ENCODE results near the gene DPYSL3. TPM values are rescaled to one million over a fixed set of nuclear protein-coding genes. Genes with fewer than 3 reads are reported as not detected.

The DPYSL3 gene
- polyA plus RNA-seq, 1 of the 3 experiments (the other 2 are of a cell fraction): 123 TPM

DNA sequence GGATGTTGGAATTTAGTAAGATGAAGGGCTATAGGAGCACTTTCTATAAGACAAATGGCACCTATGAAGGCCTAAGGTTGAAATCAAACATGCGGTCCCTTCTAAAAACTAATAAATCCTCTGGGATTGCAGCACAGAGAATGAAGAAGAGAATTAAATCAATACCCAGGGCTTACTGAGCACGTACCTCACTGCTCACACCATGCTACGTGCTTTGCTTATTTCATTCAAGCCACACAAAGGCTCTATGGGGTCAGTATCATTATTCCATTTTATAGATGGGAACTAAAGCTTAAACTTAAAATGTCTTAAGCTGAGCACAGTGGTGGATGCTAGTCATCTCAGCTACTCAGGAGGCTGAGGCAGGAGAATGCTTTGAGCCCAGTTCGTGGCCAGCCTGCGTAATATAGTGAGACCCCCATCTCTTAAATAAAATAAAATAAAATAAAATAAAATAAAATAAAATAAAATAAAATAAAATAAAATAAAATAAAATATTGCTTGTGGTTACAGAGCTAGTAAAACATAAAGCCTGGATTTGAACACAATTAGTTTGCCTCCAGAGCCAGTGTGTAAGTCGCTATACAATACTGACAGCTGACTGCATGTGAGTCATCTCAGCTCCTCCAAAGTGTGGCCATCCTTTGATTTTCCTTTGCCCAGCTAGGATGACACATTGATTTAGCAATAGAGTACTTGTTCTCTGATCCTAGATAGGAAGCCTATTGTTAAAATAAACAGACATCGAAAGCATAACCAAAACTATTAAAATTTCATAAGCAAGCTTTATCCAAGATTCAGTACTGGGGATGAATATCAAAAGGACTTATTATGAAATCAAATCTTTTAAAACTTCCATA is 20.9 kb upstream of the DPYSL3 start:
- H3K27me3 ChIP-seq (ENCODE audit: insufficient read depth): no peaks in the 10 kb centered on the region
- DNase-seq: no peak
- peak overlapping the region; percentile 49 for H3K4me2 ChIP-seq
- H3K9me3 ChIP-seq: no peaks in the 10 kb centered on the region
- peaks cover 47% of the 10 kb centered on the region for H3F3A ChIP-seq (replicated peaks; ENCODE audit: insufficient read depth)
- no peak overlapping the region; a peak in 1 of 4 replicates for H3K4me3 ChIP-seq (ENCODE audit: low read depth in 2 of 2, low read length in 1 of 2)
- POLR2A ChIA-PET: no interaction called here
- WGBS (ENCODE audit: low lambda C conversion rate): 70% methylated on average over 7 of the region's 7 CpGs
- H2AFZ ChIP-seq (ENCODE audit: low read depth): no peak overlapping the region
- H4K20me1 ChIP-seq (ENCODE audit: insufficient read depth): no peaks in the 10 kb centered on the region
- H3K4me1 ChIP-seq (ENCODE audit: control insufficient read depth in 1 of 2, insufficient read depth in 2 of 2, low read depth in 1 of 2, low read length in 1 of 2): peaks cover 0 to 21% of the 10 kb centered on the region in 2 experiments
- H3K36me3 ChIP-seq (replicated peaks in 1 of 2; ENCODE audit: control insufficient read depth in 1 of 2, insufficient read depth in 2 of 2, low read length in 1 of 2): no peaks in the 10 kb centered on the region
- no peaks in the 10 kb centered on the region for H3K9me2 ChIP-seq
- CTCF ChIA-PET: interaction anchor here (1.2 kb wide), 1 partner anchor 48 kb away, joined by 3 read pairs; no protein-coding TSS in a partner anchor
- peak overlapping the region; percentile 35; the same call in 1 of the 2 replicates for H3K9ac ChIP-seq
- no peaks in the 10 kb centered on the region for H3K79me2 ChIP-seq (ENCODE audit: insufficient read depth)
- peak overlapping the region in 1 of 2 experiments; percentile 81; a peak in 2 of 4 replicates for H3K27ac ChIP-seq (ENCODE audit: low read depth in 2 of 2, low read length in 1 of 2)
- TF ChIP-seq EP300 (IDR thresholded peaks at IDR 0.05; ENCODE audit: borderline replicate concordance in 1 of 2, low read depth in 1 of 2, low read length in 1 of 2): peak in 1 of 2 experiments; percentile 46; a peak in 1 of 4 replicates
- no peak for TF ChIP-seq FOXJ3 (CRISPR knock-in tag; IDR thresholded peaks at IDR 0.05)
- TF ChIP-seq POLR2AphosphoS5 (IDR thresholded peaks at IDR 0.05; ENCODE audit: low read depth, low read length): no peak
- peak; percentile 72; the same call in 1 of the 2 replicates for TF ChIP-seq SIN3A (IDR thresholded peaks at IDR 0.05; ENCODE audit: borderline replicate concordance, low read depth, low read length)
- TF ChIP-seq, protein P1, sequence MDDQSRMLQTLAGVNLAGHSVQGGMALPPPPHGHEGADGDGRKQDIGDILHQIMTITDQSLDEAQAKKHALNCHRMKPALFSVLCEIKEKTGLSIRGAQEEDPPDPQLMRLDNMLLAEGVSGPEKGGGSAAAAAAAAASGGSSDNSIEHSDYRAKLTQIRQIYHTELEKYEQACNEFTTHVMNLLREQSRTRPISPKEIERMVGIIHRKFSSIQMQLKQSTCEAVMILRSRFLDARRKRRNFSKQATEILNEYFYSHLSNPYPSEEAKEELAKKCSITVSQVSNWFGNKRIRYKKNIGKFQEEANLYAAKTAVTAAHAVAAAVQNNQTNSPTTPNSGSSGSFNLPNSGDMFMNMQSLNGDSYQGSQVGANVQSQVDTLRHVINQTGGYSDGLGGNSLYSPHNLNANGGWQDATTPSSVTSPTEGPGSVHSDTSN (IDR thresholded peaks at IDR 0.05): peak; percentile 85
- TF ChIP-seq RXRA (IDR thresholded peaks at IDR 0.05; ENCODE audit: borderline replicate concordance, low read depth): no peak
- TF ChIP-seq, protein P2, sequence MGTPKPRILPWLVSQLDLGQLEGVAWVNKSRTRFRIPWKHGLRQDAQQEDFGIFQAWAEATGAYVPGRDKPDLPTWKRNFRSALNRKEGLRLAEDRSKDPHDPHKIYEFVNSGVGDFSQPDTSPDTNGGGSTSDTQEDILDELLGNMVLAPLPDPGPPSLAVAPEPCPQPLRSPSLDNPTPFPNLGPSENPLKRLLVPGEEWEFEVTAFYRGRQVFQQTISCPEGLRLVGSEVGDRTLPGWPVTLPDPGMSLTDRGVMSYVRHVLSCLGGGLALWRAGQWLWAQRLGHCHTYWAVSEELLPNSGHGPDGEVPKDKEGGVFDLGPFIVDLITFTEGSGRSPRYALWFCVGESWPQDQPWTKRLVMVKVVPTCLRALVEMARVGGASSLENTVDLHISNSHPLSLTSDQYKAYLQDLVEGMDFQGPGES (IDR thresholded peaks at IDR 0.05; ENCODE audit: low read depth, low read length): no peak
- TF ChIP-seq GATA2 (CRISPR knock-in tag; IDR thresholded peaks at IDR 0.05): no peak
- TF ChIP-seq FOSL2 (IDR thresholded peaks at IDR 0.05; ENCODE audit: borderline replicate concordance, low read depth): peak; percentile 89
- TF ChIP-seq YY1 (IDR thresholded peaks at IDR 0.05; ENCODE audit: low read depth): no peak
- TF ChIP-seq, protein P3, sequence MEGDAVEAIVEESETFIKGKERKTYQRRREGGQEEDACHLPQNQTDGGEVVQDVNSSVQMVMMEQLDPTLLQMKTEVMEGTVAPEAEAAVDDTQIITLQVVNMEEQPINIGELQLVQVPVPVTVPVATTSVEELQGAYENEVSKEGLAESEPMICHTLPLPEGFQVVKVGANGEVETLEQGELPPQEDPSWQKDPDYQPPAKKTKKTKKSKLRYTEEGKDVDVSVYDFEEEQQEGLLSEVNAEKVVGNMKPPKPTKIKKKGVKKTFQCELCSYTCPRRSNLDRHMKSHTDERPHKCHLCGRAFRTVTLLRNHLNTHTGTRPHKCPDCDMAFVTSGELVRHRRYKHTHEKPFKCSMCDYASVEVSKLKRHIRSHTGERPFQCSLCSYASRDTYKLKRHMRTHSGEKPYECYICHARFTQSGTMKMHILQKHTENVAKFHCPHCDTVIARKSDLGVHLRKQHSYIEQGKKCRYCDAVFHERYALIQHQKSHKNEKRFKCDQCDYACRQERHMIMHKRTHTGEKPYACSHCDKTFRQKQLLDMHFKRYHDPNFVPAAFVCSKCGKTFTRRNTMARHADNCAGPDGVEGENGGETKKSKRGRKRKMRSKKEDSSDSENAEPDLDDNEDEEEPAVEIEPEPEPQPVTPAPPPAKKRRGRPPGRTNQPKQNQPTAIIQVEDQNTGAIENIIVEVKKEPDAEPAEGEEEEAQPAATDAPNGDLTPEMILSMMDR (IDR thresholded peaks at IDR 0.05): no peak
- TF ChIP-seq, protein P4, sequence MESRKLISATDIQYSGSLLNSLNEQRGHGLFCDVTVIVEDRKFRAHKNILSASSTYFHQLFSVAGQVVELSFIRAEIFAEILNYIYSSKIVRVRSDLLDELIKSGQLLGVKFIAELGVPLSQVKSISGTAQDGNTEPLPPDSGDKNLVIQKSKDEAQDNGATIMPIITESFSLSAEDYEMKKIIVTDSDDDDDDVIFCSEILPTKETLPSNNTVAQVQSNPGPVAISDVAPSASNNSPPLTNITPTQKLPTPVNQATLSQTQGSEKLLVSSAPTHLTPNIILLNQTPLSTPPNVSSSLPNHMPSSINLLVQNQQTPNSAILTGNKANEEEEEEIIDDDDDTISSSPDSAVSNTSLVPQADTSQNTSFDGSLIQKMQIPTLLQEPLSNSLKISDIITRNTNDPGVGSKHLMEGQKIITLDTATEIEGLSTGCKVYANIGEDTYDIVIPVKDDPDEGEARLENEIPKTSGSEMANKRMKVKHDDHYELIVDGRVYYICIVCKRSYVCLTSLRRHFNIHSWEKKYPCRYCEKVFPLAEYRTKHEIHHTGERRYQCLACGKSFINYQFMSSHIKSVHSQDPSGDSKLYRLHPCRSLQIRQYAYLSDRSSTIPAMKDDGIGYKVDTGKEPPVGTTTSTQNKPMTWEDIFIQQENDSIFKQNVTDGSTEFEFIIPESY (IDR thresholded peaks at IDR 0.05; ENCODE audit: borderline replicate concordance, low read depth): no peak
- TF ChIP-seq RFX5 (IDR thresholded peaks at IDR 0.05; ENCODE audit: low read length): no peak
- TF ChIP-seq, protein P5, sequence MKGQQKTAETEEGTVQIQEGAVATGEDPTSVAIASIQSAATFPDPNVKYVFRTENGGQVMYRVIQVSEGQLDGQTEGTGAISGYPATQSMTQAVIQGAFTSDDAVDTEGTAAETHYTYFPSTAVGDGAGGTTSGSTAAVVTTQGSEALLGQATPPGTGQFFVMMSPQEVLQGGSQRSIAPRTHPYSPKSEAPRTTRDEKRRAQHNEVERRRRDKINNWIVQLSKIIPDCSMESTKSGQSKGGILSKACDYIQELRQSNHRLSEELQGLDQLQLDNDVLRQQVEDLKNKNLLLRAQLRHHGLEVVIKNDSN (IDR thresholded peaks at IDR 0.05; ENCODE audit: borderline replicate concordance, low read depth): no peak
- TF ChIP-seq RCOR1 (IDR thresholded peaks at IDR 0.05; ENCODE audit: low read length): no peak
- TF ChIP-seq NRF1 (IDR thresholded peaks at IDR 0.05; ENCODE audit: low read depth, low read length): no peak
- TF ChIP-seq GABPA (IDR thresholded peaks at IDR 0.05; ENCODE audit: low read depth): no peak
- TF ChIP-seq ELF1 (IDR thresholded peaks at IDR 0.05): no peak
- TF ChIP-seq JUND (IDR thresholded peaks at IDR 0.05): peak; percentile 88
- peak; percentile 76 for TF ChIP-seq TCF12 (IDR thresholded peaks at IDR 0.05)
- TF ChIP-seq NFIC (IDR thresholded peaks at IDR 0.05; ENCODE audit: borderline replicate concordance): peak; percentile 47
- no peak for TF ChIP-seq CHD2 (IDR thresholded peaks at IDR 0.05; ENCODE audit: low read length, partially characterized antibody)
- TF ChIP-seq, protein P6, sequence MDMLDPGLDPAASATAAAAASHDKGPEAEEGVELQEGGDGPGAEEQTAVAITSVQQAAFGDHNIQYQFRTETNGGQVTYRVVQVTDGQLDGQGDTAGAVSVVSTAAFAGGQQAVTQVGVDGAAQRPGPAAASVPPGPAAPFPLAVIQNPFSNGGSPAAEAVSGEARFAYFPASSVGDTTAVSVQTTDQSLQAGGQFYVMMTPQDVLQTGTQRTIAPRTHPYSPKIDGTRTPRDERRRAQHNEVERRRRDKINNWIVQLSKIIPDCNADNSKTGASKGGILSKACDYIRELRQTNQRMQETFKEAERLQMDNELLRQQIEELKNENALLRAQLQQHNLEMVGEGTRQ (IDR thresholded peaks at IDR 0.05; ENCODE audit: borderline replicate concordance, low read depth, low read length): no peak
- TF ChIP-seq SMC3 (IDR thresholded peaks at IDR 0.05; ENCODE audit: low read depth, low read length): no peak
- TF ChIP-seq RAD21 (IDR thresholded peaks at IDR 0.05; ENCODE audit: low read length): no peak
- TF ChIP-seq MXI1 (IDR thresholded peaks at IDR 0.05; ENCODE audit: low read depth, low read length): no peak
- no peak for TF ChIP-seq FOXM1 (IDR thresholded peaks at IDR 0.05; ENCODE audit: low read depth)

Measured in SK-N-SH (cell line).